GM21367 (cell line): ENCODE results near the gene RECQL5.

Experiments
- ATAC-seq: cut with Tn5 transposase; IDR thresholded peaks from one replicate; pipeline ENCODE4 v1.9.1; 2021; ENCODE audit not compliant: unreplicated experiment

The RECQL5 gene

GRCh38 chr17:75666959-75667790 is at the start of gene RECQL5, which contains the start of gene SAP30BP:
Gene RECQL5, minus strand, starts transcription at chr17:75667154. Its CDS starts 597 bp downstream, at chr17:75666557.
Gene SAP30BP, plus strand, starts transcription at chr17:75667338. Its CDS starts 35 bp downstream, at chr17:75667373.
- ATAC-seq, result peak; percentile 71

GRCh38 chr17:75712446-75712845 is 45.5 kb upstream of the RECQL5 start:
- no peak for ATAC-seq

GRCh38 chr17:75707079-75707571 is 40.2 kb upstream of the RECQL5 start:
- ATAC-seq, result no peak

DNA sequence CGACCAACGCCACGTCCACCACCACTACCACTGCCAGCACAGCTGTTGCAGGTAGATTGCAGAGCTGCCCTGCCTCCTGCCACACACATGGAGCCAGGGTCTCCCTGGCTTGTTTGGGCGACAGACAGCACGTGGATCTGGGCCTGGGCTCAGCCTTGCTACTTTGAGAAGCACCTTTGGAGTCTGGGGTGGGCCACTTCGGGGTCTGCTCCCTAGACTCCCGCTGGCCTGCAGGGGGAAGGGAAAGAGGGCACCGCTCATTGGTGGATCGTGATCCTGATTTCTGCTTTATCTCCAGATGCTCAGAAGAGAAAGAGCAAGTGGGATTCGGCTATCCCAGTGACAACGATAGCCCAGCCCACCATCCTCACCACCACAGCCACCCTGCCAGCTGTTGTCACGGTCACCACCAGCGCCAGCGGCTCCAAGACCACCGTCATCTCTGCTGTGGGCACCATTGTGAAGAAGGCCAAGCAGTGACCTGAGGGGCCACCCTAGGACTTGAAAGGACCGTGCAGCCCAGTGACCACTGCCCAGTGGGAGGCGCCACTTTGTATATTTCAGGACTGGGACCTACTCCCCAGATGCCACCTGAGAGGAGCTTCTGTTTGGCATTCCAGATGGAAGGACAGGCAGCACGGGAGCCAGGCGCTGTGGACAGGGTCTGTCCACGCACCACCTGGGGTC is 39.2 kb upstream of the RECQL5 start:
- ATAC-seq, result no peak

DNA sequence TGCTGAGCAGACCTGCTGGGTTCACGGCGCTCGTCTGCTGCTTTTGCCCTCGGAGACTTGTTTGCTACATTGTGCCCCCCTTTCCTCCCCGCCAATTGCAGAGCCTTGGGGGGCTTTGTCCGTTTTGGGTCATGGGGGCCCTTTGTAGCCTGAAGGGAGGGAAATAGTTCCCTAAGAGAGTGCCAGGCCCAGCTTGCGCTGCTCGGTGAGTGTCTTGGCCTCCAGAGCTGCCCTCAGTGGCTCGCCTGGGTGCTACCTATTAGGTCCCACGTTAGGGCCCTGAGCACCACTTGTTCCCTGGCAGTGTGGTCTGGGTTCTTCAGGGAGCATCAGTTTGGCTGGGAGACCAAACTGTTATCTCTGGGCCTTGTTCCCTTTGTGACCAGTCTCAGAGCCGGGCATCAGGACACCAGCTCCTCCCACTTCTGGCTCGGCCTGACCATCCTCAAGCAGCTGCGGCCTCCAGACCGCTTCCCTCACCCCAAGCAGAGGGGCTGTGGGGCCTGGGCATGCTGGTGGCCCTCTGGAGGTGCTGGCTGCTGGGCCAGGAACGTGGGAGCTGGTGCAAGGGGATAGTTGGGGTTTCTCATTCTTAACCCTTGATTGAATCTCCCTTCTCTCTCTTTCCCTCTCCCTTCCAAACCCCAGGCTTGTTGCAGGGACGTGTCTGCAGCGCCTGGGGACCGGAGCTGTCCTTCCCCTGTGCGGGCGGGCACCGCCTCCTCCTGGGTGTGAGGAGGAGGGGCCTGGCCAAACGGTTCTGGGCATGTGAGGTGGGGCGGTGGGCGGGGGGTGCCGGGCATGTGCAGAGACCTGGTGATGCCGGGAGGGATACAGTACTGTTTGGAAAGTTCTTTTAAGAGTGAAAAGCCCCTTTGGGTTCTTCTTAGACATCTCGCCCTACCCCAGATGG is 38.3 kb upstream of the RECQL5 start:
- no peak for ATAC-seq

DNA sequence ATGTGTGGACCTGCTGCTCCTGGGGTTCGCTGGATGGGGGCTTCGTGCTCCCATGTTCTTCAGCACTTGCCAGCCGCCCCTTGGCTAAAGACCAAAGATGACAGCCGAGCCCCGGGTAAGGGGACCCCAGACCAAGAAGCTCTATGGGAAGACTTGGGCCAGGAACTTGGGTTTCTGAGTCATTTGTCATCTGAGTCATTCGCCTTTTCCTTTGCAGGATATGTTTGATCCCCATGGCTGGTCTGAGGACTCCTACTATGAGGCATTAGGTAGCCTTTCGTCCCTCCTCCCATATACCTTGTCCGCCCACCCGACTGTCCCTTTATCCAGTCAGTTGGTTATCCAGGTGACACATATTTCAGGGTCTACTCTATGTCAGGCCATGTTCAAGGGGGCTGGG is 36.6 kb upstream of the RECQL5 start:
- ATAC-seq, result no peak

DNA sequence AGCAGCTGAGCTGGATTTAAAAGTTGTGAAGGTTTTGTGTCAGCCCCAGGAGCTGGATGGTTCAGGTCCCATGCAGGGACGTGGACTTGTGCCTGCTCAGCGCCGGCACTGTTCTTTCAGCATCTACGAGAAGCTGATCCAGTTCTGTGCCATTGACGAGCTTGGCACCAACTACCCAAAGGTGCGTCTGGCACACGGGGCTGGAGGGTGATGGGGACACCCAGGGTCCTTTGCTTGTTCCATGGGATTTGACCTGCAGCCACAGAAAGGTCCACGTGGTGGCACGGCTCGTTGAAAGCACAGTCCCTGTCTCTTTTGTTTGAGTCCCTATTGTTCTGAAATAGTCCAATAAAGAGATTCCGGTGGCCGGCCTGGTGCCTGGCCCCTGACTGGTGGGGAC is 36.2 kb upstream of the RECQL5 start:
- no peak for ATAC-seq

DNA sequence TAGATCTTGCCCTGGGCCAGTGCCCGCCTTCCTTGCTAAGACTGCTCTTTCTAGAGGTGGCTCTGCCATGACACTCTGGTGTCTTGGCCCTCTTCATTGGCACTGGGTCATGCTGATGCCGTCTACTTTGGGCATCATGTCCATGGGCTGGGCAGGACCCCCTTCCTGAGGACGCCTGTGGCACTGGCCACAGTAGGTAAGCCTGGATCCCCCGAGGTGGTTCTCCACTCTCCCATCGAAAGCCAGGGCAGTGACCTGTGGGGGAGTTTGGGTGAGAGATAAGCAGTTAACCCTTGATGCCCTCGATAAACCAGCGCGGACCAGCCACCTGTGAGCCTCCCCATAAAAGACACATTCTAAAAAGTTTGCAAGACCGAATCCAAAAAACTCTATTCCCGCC is 34.3 kb upstream of the RECQL5 start:
- no peak for ATAC-seq

GRCh38 chr17:75698659-75699058 is 31.7 kb upstream of the RECQL5 start:
- no peak for ATAC-seq

GRCh38 chr17:75697651-75698291 is 30.8 kb upstream of the RECQL5 start:
- ATAC-seq, result no peak

GRCh38 chr17:75695830-75696271 is 28.9 kb upstream of the RECQL5 start:
- ATAC-seq, result no peak

GRCh38 chr17:75695141-75695829 is 28.3 kb upstream of the RECQL5 start:
- ATAC-seq, result no peak

DNA sequence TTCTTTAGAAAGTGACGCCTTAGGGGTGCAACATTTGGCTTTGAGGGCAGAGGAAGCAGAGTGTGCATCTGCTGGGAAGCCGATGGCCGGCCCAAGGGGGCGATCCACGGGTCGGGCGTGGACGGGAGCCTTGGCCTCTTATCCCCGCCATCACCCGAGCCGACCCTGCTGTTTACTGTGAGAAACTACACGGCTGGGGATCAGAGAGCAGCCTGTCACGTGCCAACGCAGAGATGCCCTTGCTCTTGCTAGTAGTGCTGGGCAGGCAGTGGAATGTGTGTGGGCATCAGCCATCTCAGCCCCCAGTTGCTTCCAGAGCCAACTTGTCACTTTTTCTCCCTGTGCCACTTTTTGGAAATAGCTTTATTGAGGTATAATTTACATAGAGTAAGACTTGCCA is 27.6 kb upstream of the RECQL5 start:
- no peak for ATAC-seq

- no peak for ATAC-seq
Measured at GRCh38 chr17:75693500-75694481, 26.8 kb upstream of the RECQL5 start.

DNA sequence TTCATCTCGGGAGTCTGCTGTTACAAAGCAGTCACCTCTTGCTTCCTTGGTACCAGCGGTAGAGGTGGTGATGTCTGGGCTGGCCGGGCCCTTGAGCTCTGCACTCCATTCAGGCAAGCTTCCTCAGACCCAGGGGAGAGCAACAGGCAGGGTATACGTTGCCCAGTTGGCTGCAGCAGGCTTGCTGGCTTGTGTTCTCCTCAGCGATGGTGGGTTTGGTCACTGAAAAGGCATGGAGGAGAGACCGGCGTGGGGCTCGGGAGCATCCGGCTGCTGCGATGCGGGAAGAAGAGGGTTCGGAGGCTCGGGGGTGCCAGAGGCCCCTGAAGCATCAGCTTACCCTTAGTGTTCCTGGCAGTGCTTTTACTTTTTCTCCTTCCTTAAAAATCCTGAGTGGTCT is 26.0 kb upstream of the RECQL5 start:
- no peak for ATAC-seq

DNA sequence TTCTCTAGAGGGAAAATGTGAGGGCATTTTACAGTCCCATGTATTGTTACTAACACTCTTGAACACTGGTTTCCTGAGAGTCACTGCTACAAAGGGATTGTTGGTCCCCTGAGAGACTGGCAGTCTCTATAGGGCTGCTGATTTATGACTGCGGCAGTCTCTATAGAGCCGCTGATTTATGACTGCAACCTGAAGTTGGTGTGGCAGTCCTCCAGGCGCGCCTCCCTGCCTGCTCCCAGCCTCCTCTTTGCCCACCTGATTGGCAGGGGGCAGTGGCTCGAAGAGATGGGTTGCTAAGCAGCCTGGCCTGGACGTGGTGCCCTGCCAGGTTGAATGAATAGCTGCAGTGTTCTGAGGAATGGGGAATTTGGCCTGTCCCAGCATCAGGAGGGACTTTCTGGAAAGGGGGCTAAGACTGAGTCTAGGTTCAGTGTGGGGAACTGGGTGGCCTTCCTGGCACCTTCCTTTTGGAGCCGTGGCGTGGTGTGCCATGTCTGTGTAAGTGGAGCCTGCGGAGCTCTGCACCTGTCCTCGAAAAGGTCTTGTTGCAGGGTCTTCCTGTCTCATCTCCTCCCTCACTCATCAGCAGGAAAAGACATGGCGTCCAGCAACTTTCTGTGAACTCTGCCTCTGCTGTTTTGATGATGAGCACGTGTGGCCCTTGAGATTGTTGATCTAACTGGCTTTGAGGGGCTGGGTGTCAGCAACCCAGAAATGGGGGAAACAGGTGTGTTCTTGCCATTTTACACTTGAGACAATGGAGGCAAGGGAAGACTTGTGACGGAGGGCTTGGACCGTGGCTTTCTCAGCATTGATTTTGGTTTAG is 25.1 kb upstream of the RECQL5 start:
- ATAC-seq, result no peak

GRCh38 chr17:75691371-75691791 is 24.4 kb upstream of the RECQL5 start:
- ATAC-seq, result no peak

DNA sequence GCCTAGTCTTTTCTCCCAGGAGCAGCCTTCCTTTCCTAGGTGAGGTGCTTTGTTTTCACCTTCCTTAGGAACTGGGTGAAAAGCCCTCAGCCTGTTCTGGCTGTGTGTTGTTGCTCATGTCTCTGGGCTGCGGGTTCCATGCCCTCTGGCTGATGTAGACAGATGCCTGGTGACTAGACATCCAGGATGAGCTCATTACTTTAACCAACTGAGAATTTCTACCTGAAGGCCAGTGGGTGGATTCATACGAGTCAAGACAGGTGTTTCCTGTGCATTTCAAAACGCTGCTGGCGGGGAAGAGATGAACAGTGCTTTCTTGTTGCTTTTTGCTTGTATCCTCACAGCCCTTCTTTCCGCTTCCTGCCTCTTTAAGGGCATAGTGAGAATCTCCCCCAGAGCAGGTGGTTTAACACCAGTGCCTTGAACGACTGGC is 22.5 kb upstream of the RECQL5 start:
- no peak for ATAC-seq
